HG02642 (cell line): ENCODE measurements around the gene DTD1.
A peak's percentile ranks its signal among the peaks of the same experiment; 100 is the strongest.
"Not testable (repeated sequence)": the region's sequence is repeated elsewhere in the genome, so short reads cannot be mapped to it uniquely, and the experiment has no call there.

Experiments used
- ATAC-seq: cut with Tn5 transposase; IDR thresholded peaks from one replicate; pipeline ENCODE4 v1.9.1; 2021; ENCODE audit warnings: mild to moderate bottlenecking; ENCODE audit not compliant: unreplicated experiment, poor library complexity

Gene DTD1

DNA sequence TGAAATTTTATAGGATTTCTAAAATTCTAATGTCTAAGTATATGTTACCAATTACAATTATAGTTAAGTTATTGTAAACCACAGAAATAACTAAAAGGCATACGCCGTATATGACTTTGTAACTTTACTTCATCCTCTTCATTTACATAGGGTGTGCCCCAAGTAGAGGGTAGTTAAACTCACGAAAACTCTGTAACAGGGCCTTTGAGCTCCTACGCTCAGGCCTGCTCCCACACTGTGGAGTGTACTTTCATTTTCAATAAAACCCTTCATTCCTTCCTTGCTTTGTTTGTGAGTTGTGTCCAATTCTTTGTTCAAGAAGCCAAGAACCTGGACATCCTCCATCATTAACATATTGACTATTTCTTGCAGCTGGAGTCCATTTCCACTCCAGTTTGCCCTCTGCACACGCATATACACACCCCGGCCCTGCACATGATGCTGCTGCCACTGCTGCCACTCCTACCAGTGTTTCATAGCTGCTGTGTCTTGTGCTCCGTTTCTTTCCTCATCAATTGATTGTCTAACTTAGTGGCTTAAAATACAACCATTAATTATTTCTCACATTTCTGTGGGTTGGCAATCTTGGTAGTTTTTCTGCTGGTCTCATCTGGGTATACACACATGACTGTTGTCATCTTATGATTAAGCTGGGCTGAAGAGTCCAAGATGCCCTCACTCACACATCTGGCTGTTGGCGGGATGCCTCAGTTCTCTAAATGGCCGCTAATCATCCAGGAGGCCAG is 192.7 kb downstream of the DTD1 start:
- ATAC-seq = no peak

DNA sequence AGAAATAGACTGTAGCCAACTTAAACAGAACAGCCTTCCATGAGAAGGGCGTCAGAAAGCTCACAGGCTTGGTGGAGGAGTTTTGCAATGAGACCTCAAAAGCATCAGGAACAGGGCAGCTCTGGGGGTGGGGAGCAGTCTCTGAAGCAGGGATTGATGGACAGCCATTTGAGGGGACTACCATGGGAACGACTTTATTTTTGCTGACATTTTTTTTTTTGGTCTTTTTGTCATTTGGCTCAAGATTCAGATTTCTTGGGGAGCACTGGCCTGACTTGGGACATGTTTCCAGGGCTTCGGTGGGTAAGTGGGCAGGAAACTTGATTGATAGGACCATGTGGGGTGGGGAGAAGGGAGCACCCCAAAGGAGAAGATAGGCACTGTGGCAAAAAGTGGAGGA is 193.7 kb downstream of the DTD1 start:
- ATAC-seq = no peak

DNA sequence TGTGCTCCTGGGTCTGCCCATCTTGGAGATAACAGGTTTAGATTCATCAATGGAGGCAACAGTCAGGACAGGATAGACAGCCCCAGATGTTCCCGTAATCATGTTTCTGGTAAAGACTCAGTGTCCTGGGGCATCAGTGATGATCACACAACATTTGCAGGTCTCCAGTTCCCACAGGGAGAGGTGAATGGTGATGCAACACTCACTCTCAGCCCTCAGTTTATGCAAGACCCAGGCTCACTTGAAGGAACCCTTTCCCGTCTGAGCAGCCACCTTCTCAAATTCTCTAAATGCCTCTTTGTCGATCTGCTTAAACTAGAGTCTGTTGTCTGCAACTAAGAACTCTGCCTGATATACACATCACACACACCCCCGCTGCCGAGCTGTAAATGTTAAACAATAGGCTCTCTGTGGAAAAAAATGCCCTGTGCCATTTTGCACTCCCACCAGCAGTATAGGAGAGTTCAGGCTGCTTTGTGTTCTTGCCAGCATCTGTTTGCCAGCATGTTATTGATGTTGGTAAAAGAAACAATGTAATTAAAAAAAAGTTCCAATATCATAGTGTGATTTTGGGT is 195.6 kb downstream of the DTD1 start:
- ATAC-seq = no peak

DNA sequence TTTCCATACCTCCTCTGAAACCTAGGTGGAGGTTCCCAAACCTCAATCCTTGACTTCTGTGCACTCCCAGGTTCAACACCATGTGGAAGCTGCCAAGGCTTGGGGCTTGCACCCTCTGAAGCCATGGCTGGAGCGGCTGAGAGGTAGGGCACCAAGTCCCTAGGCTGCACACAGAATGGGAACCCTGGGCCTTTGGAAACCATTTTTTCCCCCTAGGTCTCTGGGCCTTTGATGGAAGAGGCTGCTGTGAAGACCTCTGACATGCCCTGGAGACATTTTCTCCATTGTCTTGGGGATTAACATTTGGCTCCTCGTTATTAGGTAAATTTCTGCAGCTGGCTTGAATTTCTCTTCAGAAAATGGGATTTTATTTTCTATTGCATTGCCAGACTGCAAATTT is 199.2 kb downstream of the DTD1 start:
- ATAC-seq = not testable (repeated sequence)

DNA sequence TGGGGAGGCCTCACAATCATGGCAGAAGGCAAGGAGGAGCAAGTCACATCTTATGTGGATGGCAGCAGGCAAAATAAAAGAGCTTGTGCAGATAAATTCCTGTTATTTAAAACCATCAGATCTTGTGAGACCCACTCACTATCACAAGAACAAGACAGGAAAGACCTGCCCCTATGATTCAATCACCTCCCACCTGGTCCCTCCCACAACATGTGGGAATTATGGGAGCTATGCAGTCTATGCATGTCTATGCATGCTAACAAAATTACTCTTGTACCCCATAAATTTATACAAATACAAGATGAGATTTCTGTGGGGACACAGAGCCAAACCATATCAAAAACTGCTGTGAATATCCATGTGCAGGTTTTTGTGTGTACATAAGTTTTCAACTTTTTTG is 200.2 kb downstream of the DTD1 start:
- no peak for ATAC-seq

DNA sequence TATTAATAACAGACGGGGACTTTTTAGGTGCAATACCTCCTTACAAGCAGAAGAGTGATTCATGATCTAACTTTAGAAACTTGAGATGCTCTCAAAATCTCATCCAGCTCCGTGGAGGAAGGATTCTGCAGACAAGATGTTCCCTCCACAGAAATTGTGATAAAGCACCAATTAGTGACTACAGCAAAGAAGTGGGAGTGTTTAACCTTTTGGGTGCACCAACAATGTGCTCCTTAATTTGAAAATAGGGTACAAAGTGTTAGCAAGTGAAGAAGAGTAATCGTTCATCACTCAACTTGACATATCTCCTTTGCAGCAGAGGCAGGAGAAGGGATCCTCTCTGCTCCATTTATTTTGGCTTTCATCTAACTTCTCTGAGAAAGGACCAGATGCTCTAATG is 202.9 kb downstream of the DTD1 start:
- no peak for ATAC-seq

DNA sequence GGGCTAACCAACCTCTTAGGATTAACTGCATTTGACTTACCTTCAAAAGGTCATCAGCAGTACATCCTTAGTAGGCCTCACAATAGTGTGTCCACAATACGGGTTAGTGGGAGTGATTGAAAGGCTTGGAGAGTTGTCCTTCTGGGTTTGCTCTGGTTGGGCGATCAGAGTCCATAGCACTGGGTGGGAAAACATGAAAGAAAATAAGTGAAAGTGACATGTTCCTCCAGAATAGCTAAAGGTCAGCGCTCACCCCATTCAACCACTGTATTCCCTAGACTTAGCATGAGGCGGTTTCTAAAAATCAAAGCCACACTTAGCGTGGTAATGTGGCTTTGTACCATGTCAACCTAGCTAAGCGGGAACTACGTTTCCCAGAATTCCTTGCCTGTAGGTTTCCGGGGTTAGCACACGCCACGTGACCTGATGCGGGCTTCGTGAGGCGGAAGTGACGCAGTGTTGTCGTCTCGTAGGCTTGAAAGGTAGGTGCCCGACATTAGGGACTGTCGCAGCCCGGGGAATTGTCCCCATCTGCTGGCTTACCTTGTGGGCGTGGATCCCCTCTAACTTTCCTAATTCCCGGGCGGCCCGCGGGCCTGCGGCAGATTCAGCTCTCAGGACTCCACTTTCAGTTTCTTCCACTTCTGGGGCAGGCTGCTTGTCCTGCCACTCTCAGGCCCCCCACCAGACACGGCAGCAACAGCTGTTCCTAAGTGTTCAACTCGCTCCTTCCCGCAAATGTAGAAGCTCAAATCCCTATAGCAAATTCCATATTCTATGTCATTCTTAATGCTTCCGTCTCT is 206.0 kb downstream of the DTD1 start:
- ATAC-seq = peak; percentile 97

DNA sequence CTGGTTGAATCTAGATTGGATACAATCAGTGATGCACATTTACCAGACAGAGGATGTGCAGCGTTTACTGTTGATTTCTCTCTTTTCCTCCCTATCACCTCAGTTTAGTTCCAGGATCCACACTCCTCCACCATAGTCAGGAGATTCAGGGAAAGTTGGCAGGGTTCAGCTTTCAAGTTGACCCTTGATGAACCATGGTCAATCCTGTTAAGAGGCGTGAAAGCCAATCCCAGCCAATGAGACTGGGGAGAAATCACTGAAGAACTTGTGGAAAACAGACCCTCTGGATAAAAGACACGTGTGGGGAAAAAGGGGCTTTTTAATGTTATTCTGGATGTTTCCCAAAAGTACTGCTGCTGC is 206.6 kb downstream of the DTD1 start:
- no peak for ATAC-seq

DNA sequence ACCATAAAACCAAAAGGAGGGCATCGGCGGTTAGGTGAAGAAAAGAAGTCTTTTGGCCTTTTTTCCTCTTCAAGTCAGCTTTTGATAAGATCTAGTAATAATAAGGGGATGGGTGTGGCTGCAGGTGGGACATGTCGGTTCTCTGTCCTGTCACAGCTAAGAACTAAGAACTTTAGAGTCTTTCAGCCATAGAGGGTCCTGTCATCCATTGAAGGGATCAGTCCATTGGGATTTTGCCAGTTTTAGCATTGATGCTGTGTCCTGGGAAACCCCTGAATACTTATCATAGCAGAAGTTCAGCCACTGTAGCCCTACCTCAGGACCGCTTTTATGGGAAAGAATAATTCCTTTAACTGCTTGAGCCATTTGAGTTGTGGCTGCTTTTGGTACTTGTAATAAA is 207.5 kb downstream of the DTD1 start:
- no peak for ATAC-seq

DNA sequence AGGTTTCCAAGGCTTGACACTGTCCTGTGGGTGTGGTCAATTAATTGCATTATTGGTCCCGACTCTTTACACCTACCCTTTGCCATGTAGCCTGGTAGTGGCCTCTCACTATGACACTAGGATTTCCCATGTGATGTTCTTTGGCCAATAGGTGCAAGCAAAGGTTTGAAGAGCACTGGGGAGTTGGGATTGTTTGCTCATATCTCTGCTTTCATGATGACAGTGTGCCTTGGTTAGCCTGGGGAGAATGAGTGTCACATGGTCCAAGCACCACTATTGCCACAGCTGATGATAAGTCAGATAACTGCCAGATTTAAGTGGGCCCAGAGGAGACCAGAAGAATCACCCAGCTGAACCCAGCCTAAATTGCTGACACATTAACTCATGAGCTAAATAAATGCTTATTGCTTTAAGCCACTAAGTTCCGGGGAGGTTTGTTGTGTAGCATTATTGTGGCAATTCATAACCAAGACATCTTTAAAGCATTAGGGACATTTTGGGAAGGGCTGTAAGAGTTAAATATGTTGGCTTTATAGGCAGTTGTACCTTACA is 208.5 kb downstream of the DTD1 start:
- no peak for ATAC-seq

DNA sequence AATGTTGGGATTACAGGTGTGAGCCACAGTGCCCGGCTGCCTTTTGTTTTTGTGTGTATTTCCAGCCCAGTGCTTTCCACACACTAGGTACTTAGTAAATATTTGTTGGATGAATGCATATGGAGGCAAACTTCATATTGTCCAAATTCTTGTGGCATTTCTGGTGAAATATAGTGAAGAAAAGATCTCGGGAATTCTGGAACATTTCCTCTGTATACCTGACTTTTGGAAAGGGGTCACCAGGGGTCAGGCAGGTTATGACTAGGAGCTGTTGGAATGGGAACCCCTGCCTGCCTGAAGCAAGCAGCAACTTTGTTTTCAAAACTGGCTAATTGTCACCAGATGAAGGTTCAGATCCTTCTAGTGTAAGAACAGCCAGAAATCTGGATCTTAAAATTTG is 213.7 kb downstream of the DTD1 start:
- no peak for ATAC-seq

DNA sequence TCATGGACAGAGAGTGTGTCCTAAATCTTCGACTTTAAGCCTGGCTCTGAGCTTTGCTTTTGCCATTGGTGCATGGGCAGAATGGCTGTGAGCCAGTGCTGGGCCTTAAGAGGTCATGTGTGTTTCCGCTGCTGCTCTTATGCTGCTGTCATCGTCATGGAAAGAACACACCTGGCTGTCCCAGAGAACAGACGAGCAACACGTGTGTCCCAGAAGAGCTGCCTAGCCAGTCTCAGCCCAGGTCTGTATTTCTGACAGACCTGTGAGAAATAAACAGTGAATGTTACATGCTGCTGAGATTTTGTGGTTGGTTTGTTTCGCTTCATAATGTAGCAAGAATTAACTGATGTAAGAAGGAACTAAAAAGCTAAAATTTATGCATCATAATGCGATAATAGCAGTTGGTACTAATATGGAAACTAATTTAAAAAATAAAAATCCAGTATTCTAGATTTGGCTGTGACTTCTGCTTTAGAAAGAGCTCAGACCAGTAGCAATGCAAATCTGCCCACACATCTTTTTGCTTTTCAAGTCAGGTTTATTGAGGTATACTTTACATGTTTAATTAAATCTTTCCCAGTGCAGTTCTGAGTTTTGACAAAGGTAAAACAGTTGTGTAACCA is 214.3 kb downstream of the DTD1 start:
- peak; percentile 83 for ATAC-seq

DNA sequence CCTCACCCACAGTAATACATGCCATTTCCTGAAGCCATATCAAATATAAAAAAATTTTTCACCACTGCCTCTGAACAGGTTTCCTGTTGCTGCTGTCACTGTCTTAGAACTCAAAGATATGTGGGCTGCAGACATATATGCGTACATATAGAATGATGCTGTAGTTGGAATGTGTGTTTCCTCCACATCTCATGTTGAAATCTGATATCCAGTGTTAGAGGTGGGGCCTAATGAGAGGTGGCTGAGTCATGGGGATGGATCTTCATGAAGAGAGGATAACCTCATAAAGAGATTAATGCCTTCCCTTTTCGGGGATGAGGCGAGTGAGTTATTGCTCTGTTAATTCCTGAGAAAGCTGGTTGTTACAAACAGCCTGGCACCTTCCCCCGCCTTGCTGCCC is 218.0 kb downstream of the DTD1 start:
- ATAC-seq = no peak

DNA sequence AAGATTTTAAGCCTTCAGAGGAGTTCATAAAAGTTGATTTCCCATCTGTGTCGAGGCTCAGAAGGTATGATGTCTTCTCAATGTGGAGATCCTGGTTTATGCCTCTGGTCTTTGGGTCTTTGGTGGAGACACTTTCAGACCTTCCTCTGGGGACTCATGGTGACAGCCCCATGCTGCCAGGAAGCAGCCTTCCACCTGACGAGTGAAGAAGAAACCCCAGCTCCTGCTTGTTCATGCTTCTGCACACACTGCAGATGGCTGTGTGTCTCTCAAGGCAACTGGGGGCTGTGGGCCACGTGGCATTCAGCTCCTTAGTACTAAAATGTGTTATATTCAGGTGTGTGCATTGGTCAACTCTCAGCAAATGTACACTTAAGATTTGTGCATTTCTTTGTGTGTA is 220.9 kb downstream of the DTD1 start:
- no peak for ATAC-seq

DNA sequence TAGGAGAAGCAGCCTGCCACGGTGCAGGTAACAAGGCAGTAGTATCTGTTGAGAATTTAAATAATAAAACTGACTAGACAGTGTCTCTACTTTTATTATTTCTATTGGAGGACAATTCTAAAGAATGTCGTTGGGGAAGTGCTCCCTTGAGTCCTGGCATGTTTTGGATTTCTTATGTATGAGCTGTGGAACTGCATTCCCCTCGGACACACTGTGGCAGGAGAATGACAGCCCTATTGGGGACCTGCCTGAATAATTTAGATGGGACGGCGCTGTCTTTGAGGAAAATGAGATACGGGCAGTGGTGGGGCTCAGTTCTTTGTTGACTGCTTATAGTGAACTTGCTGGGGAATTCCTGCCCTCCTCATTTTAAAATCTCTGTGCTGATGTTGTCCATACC is 223.3 kb downstream of the DTD1 start:
- ATAC-seq = no peak

DNA sequence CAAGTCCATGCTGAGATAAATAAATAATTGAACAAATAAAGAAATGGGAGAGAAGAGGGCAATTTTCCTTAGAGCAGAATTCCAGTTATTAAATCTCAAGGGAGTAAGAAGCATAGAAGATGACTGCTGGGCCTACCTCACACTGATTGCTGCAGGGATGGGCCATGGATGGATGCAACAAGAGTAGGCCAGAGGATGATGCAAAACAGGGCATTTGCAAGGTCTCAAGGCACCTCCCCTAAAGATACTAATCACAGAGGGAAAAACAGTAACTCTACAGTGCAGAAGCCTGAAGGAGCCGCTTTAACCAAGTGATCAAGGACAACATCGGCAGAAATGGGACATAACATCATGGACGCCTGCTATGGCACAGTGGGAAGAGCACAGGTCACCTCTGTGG is 224.1 kb downstream of the DTD1 start:
- ATAC-seq = no peak

DNA sequence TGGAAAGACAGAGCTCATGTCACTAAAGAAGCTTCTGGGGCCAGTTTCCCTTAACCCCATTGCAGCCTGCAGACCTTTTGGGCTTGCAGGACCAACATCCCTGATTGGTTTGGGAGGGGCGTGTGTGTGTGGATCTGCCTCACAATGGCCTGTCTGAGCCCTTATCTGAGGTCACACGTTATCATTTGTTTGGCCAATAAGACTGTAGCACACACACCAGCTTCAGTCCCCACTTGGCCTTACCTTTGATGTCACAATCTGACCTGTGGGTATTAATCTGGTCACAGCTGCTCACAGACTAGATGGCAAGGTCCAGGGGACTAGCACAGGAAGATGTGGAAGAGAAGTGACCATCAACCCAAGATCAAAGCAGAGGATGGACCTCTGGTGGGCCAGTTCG is 225.6 kb downstream of the DTD1 start, which contains the start of gene SCP2D1:
TSS of gene SCP2D1 (plus strand) at position 301 of the 400 bp plus-strand sequence. CDS start at position 334, 33 bp downstream.
- no peak for ATAC-seq

DNA sequence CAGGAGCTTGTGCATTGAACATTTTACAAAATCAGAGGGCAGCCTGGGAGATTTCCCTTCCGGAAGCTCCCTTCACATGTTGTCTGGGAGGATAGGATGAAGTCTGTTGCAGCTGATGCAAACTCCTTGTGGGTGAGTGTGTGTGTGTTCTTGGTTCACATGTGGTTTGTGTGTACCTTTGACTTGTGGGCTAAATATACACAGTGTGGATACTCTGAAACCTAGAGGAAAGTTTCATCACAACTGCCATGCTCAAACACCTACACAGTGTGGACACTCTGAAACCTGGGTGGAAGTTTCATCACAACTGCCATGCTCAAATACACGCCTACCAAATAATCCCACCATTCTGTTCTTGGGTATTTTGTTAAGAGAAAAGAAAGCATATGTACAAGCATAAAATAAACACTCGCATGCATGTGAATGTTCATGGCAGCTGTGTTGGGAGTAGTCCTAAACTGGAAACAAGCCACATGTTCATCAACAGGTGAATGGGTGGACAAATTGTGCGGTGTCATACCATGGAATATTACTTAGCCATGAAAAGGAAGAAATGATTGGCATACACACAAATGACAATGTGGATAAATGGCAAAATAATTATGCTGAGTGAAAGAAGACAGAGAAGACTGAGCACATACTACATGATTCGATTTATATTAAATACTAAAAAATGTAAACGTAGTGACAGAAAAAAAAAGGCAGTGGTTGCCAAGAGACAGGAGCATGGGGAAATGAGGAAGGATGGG is 227.5 kb downstream of the DTD1 start:
- ATAC-seq = no peak
